Osteoblast (primary cell): ENCODE measurements around the gene TCF12. TPM values are rescaled to one million over a fixed set of nuclear protein-coding genes. Genes with fewer than 3 reads are reported as not detected.

Experiments
- DNase-seq: peaks from one replicate; pipeline ENCODE4 v3.0.0; 2011; ENCODE audit warnings: low spot score, mixed read lengths; ENCODE audit not compliant: insufficient read length; ENCODE audit errors: missing footprints
- H2AFZ ChIP-seq: 2 replicates; pipeline ENCODE4 v1.6.0; 2011; ENCODE audit warnings: mild to moderate bottlenecking, low read length
- H3K27ac ChIP-seq: 2 replicates; pipeline ENCODE4 v1.5.1; 2011; ENCODE audit warnings: mild to moderate bottlenecking, low read depth, low read length, moderate library complexity
- H3K27me3 ChIP-seq: 2 replicates; pipeline ENCODE4 v1.6.0; 2012; ENCODE audit warnings: mild to moderate bottlenecking, control low read depth, inconsistent platforms, low read length, moderate library complexity; ENCODE audit not compliant: insufficient read depth
- H3K36me3 ChIP-seq: 2 replicates; pipeline ENCODE4 v1.5.1; 2011; ENCODE audit warnings: mild to moderate bottlenecking, low read length, control low read depth, moderate library complexity; ENCODE audit not compliant: insufficient read depth
- H3K4me1 ChIP-seq: 2 replicates; pipeline ENCODE4 v1.5.1; 2011; ENCODE audit warnings: mild to moderate bottlenecking, low read length, control low read depth, moderate library complexity; ENCODE audit not compliant: insufficient read depth
- H3K4me2 ChIP-seq: 2 replicates; pipeline ENCODE4 v1.6.0; 2011; ENCODE audit warnings: mild to moderate bottlenecking, low read length; ENCODE audit not compliant: insufficient read depth
- H3K4me3 ChIP-seq: fragments of 200-600 bp; sonication (generic); 3 replicates; pipeline ENCODE4 v1.5.1; 2012; ENCODE audit warnings: mild to moderate bottlenecking, low read length, inconsistent platforms; ENCODE audit not compliant: insufficient read depth
- H3K79me2 ChIP-seq: 2 replicates; pipeline ENCODE4 v1.6.0; 2012; ENCODE audit warnings: mild to moderate bottlenecking, low read length, control low read depth, inconsistent platforms; ENCODE audit not compliant: insufficient read depth
- H3K9me3 ChIP-seq: 2 replicates; pipeline ENCODE4 v1.5.1; 2011; ENCODE audit warnings: low read depth, low read length, control low read depth
- H4K20me1 ChIP-seq: 2 replicates; pipeline ENCODE4 v1.6.0; 2012; ENCODE audit warnings: mild to moderate bottlenecking, low read length, control low read depth; ENCODE audit not compliant: insufficient read depth
- CTCF ChIP-seq: IDR thresholded peaks from 2 replicates; pipeline ENCODE4 v1.5.1; 2011; ENCODE audit warnings: mild to moderate bottlenecking, low read depth, low read length, moderate library complexity; ENCODE audit errors: extremely low read depth
- total RNA-seq: library from RNA; depleted of rRNA; stranded (reverse); fragments of >200 nt; gene quantifications from 2 replicates; pipeline ENCODE4 v1.2.3, GENCODE V29; 2012

TCF12 gene
- total RNA-seq, 1 donor: 86.5 TPM

DNA sequence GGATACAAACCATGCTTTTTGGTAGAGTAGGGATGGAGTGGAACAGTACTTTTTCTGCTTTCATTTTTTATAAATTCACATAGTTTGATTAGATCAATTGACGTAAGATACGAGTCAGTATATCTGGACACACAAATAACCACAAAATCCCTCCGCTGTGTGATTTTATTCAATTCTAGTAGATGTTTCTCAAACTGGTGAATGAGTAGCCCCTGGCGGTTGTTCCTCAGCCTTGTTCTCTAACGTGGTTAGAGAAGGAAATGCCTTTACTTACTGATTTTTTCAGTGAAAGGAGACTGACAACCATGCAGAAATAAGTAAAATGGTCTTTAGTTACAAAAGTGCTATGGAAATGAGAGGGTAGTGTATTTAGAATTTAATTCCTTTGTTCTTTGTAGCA, 161.0 kb downstream of the TCF12 start:
- Histone ChIP-seq H3K4me3 (no peak overlapping the region), H3K4me1 (no peaks in the 10 kb centered on the region), H3K4me2 (no peak overlapping the region), H2AFZ (no peak overlapping the region), H3K79me2 (peaks cover 58% of the 10 kb centered on the region), H3K36me3 (no peaks in the 10 kb centered on the region), H3K27ac (no peak overlapping the region), H3K27me3 (no peaks in the 10 kb centered on the region), H3K9me3 (no peaks in the 10 kb centered on the region), H4K20me1 (peaks cover 8% of the 10 kb centered on the region)
- no peak for TF ChIP-seq CTCF
- DNase-seq: no peak

DNA sequence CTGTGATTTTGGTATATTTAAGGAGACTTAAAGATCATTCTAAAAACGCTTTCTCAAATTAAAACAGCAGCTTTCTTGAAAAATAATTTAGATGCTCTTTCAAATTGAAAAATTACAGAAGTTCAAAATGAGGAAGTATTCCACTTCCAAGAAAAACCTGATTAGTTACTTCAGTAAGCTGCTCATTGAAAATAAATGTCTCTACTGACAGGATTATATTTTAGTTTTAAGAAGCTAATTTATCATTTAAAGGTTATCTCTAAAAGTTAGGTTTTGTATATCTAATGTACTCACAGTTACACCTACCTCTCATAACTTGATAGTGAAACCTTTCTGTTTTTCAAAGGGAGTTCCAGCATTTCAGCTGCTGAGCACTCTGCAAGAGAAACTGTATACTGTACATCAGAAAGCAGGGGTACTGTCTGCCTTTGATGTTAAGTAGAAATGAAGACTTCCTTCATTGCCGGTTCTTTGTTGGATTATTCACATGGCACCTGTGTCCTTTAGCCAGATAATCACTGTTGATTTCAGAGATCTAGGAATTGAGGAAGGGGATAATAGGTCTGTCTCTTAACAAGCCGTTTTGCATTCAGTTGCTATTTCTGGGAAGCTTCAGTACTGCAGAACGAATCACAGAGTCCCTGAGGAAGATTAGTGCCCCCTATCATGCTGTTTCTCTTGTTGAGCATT, 161.6 kb downstream of the TCF12 start:
- Histone ChIP-seq H4K20me1 (peaks cover 8% of the 10 kb centered on the region), H3K4me1 (no peaks in the 10 kb centered on the region), H2AFZ (no peak overlapping the region), H3K79me2 (peaks cover 56% of the 10 kb centered on the region), H3K4me3 (no peak overlapping the region), H3K4me2 (no peak overlapping the region), H3K36me3 (no peaks in the 10 kb centered on the region), H3K27ac (no peak overlapping the region), H3K9me3 (no peaks in the 10 kb centered on the region), H3K27me3 (no peaks in the 10 kb centered on the region)
- no peak for DNase-seq
- TF ChIP-seq CTCF: no peak

DNA sequence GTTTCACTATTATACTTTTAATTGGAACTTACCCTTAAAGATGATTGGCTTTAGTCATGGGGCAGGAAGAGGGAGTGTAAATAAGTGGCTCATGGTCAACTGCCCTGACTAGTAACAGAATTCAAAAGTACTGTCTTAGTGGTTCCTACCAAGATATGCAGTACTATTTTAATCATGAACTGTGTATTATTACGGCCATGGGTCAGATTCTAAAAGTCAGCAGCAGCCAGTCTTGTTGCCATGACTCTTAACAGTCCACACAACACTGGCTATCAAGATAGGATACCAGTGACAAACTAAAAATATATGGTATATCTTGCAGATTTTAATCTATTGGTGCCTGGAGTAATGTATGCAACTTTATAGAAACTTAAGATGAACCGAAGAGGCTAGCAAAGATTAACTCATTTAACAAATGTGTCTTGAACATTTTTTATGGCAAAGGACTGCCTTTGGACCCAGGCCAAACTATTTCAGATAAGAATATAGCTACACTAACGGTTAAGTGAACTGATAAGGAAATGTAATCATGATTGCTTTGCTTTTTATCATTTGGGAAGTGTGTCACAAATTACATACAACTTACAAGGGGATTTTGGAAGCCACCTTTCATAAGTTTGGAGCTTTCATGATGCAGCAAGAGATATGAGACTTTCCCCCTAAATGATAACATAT, 163.7 kb downstream of the TCF12 start:
- peaks cover 49% of the 10 kb centered on the region for H3K79me2 ChIP-seq
- no peaks in the 10 kb centered on the region for H3K4me1 ChIP-seq
- TF ChIP-seq CTCF: no peak
- H4K20me1 ChIP-seq: peaks cover 8% of the 10 kb centered on the region
- H3K4me3 ChIP-seq: no peak overlapping the region
- H3K9me3 ChIP-seq: no peaks in the 10 kb centered on the region
- DNase-seq: no peak
- no peak overlapping the region for H3K4me2 ChIP-seq
- H2AFZ ChIP-seq: no peak overlapping the region
- H3K36me3 ChIP-seq: no peaks in the 10 kb centered on the region
- no peaks in the 10 kb centered on the region for H3K27me3 ChIP-seq
- no peak overlapping the region for H3K27ac ChIP-seq

GRCh38 chr15:57084192-57084591, 165.7 kb downstream of the TCF12 start:
- no peaks in the 10 kb centered on the region for H3K27me3 ChIP-seq
- no peaks in the 10 kb centered on the region for H3K9me3 ChIP-seq
- peaks cover 51% of the 10 kb centered on the region for H3K79me2 ChIP-seq
- H3K36me3 ChIP-seq: no peaks in the 10 kb centered on the region
- DNase-seq: no peak
- H3K4me1 ChIP-seq: no peaks in the 10 kb centered on the region
- H3K4me2 ChIP-seq: no peak overlapping the region
- H2AFZ ChIP-seq: no peak overlapping the region
- no peak for TF ChIP-seq CTCF
- H3K4me3 ChIP-seq: no peak overlapping the region
- H3K27ac ChIP-seq: no peak overlapping the region
- peaks cover 8% of the 10 kb centered on the region for H4K20me1 ChIP-seq
